ENCODE results near the gene GON7.
A peak's percentile ranks its signal among the peaks of the same experiment; 100 is the strongest.
"Not testable (repeated sequence)": the region's sequence is repeated elsewhere in the genome, so short reads cannot be mapped to it uniquely, and the experiment has no call there.

GON7 gene

GRCh38 chr14:93183596-93184317 lies 23.1 kb downstream of the GON7 start:
- in situ Hi-C loops (cut with MboI; ENCODE audit: low sequenced_read_pairs): no loop called here
- DNase-seq (ENCODE audit: low spot score in 2 of 2): no peak
- H3K4me3 ChIP-seq: peak overlapping the region; percentile 97
- no peaks in the 10 kb centered on the region for H3K27me3 ChIP-seq (ENCODE audit: low read depth)
- H3K9me3 ChIP-seq: no peaks in the 10 kb centered on the region
- peaks cover 30% of the 10 kb centered on the region for H3K36me3 ChIP-seq (replicated peaks)
- H3K4me1 ChIP-seq: peaks cover 13% of the 10 kb centered on the region

GRCh38 chr14:93175492-93175891 lies 31.4 kb downstream of the GON7 start:
- no peaks in the 10 kb centered on the region for H3K9me3 ChIP-seq
- H3K36me3 ChIP-seq (replicated peaks): no peaks in the 10 kb centered on the region
- DNase-seq (ENCODE audit: low spot score in 2 of 2): no peak
- in situ Hi-C loops (cut with MboI; ENCODE audit: low sequenced_read_pairs): no loop called here
- no peaks in the 10 kb centered on the region for H3K27me3 ChIP-seq (ENCODE audit: low read depth)
- no peaks in the 10 kb centered on the region for H3K4me1 ChIP-seq
- no peak overlapping the region for H3K4me3 ChIP-seq

- in situ Hi-C loops (cut with MboI; ENCODE audit: low sequenced_read_pairs); H3K4me3 ChIP-seq; DNase-seq (ENCODE audit: low spot score in 2 of 2): not testable (repeated sequence)
Observed at GRCh38 chr14:93174731-93175130, 32.1 kb downstream of the GON7 start.

GRCh38 chr14:93173943-93174395 lies 32.9 kb downstream of the GON7 start:
- H3K27me3 ChIP-seq (ENCODE audit: low read depth): no peaks in the 10 kb centered on the region
- no peak for DNase-seq (ENCODE audit: low spot score in 2 of 2)
- in situ Hi-C loops (cut with MboI; ENCODE audit: low sequenced_read_pairs): no loop called here
- no peaks in the 10 kb centered on the region for H3K9me3 ChIP-seq
- H3K36me3 ChIP-seq (replicated peaks): no peaks in the 10 kb centered on the region
- no peaks in the 10 kb centered on the region for H3K4me1 ChIP-seq
- H3K4me3 ChIP-seq: no peak overlapping the region

More at GRCh38 chr14:93174731-93175130, 32.1 kb downstream of the GON7 start:
- H3K4me1 ChIP-seq; H3K36me3 ChIP-seq (replicated peaks); H3K27me3 ChIP-seq (ENCODE audit: low read depth); H3K9me3 ChIP-seq: not testable (repeated sequence)

- Histone ChIP-seq H3K27me3 (ENCODE audit: low read depth) (no peaks in the 10 kb centered on the region), H3K9me3 (no peaks in the 10 kb centered on the region), H3K4me3 (no peak overlapping the region), H3K36me3 (replicated peaks) (no peaks in the 10 kb centered on the region), H3K4me1 (no peaks in the 10 kb centered on the region)
- in situ Hi-C loops (cut with MboI; ENCODE audit: low sequenced_read_pairs): no loop called here
- no peak for DNase-seq (ENCODE audit: low spot score in 2 of 2)
Observed at GRCh38 chr14:93171376-93171775, 35.5 kb downstream of the GON7 start.

GRCh38 chr14:93170141-93170540 lies 36.7 kb downstream of the GON7 start:
- H3K4me3 ChIP-seq; H3K27me3 ChIP-seq (ENCODE audit: low read depth); DNase-seq (ENCODE audit: low spot score in 2 of 2); H3K36me3 ChIP-seq (replicated peaks); H3K9me3 ChIP-seq; H3K4me1 ChIP-seq; in situ Hi-C loops (cut with MboI; ENCODE audit: low sequenced_read_pairs): not testable (repeated sequence)

- H3K4me3 ChIP-seq: not testable (repeated sequence)
Observed at GRCh38 chr14:93169619-93170018, 37.2 kb downstream of the GON7 start.

GRCh38 chr14:93168610-93169009 lies 38.3 kb downstream of the GON7 start:
- H3K36me3 ChIP-seq (replicated peaks); H3K27me3 ChIP-seq (ENCODE audit: low read depth); in situ Hi-C loops (cut with MboI; ENCODE audit: low sequenced_read_pairs); H3K4me3 ChIP-seq; H3K9me3 ChIP-seq; H3K4me1 ChIP-seq; DNase-seq (ENCODE audit: low spot score in 2 of 2): not testable (repeated sequence)

More at GRCh38 chr14:93169619-93170018, 37.2 kb downstream of the GON7 start:
- DNase-seq (ENCODE audit: low spot score in 2 of 2); H3K36me3 ChIP-seq (replicated peaks); H3K27me3 ChIP-seq (ENCODE audit: low read depth); in situ Hi-C loops (cut with MboI; ENCODE audit: low sequenced_read_pairs); H3K9me3 ChIP-seq; H3K4me1 ChIP-seq: not testable (repeated sequence)

GRCh38 chr14:93165271-93166265 lies 41.3 kb downstream of the GON7 start:
- H3K27me3 ChIP-seq (ENCODE audit: low read depth); in situ Hi-C loops (cut with MboI; ENCODE audit: low sequenced_read_pairs); DNase-seq (ENCODE audit: low spot score in 2 of 2): not testable (repeated sequence)

GRCh38 chr14:93163564-93163963 lies 43.3 kb downstream of the GON7 start:
- H3K9me3 ChIP-seq: no peaks in the 10 kb centered on the region
- no peak for DNase-seq (ENCODE audit: low spot score in 2 of 2)
- H3K27me3 ChIP-seq (ENCODE audit: low read depth): no peaks in the 10 kb centered on the region
- no peaks in the 10 kb centered on the region for H3K36me3 ChIP-seq (replicated peaks)
- in situ Hi-C loops (cut with MboI; ENCODE audit: low sequenced_read_pairs): no loop called here
- H3K4me3 ChIP-seq: no peak overlapping the region
- H3K4me1 ChIP-seq: no peaks in the 10 kb centered on the region

More at GRCh38 chr14:93165271-93166265, 41.3 kb downstream of the GON7 start:
- H3K36me3 ChIP-seq (replicated peaks); H3K4me1 ChIP-seq; H3K9me3 ChIP-seq; H3K4me3 ChIP-seq: not testable (repeated sequence)

GRCh38 chr14:93161411-93161940 lies 45.4 kb downstream of the GON7 start:
- Histone ChIP-seq H3K4me1 (no peaks in the 10 kb centered on the region), H3K27me3 (ENCODE audit: low read depth) (no peaks in the 10 kb centered on the region), H3K36me3 (replicated peaks) (no peaks in the 10 kb centered on the region), H3K9me3 (no peaks in the 10 kb centered on the region), H3K4me3 (no peak overlapping the region)
- in situ Hi-C loops (cut with MboI; ENCODE audit: low sequenced_read_pairs): no loop called here
- DNase-seq (ENCODE audit: low spot score in 2 of 2): no peak

GRCh38 chr14:93160353-93160801 lies 46.5 kb downstream of the GON7 start:
- Histone ChIP-seq H3K4me3 (no peak overlapping the region), H3K27me3 (ENCODE audit: low read depth) (no peaks in the 10 kb centered on the region), H3K9me3 (no peaks in the 10 kb centered on the region), H3K4me1 (no peaks in the 10 kb centered on the region), H3K36me3 (replicated peaks) (no peaks in the 10 kb centered on the region)
- in situ Hi-C loops (cut with MboI; ENCODE audit: low sequenced_read_pairs): no loop called here
- DNase-seq (ENCODE audit: low spot score in 2 of 2): peak in 1 of 2 experiments; percentile 34

GRCh38 chr14:93159625-93160352 lies 47.1 kb downstream of the GON7 start:
- H3K27me3 ChIP-seq (ENCODE audit: low read depth); H3K36me3 ChIP-seq (replicated peaks); H3K4me3 ChIP-seq; DNase-seq (ENCODE audit: low spot score in 2 of 2); H3K9me3 ChIP-seq; in situ Hi-C loops (cut with MboI; ENCODE audit: low sequenced_read_pairs); H3K4me1 ChIP-seq: not testable (repeated sequence)

Measured in HAP-1 (cell line).